Neural progenitor cell (in vitro differentiated cells): ENCODE measurements around the gene ABI3BP.

ENCODE experiments used
- CTCF ChIP-seq: fragments of 200-600 bp; sonication (generic); IDR thresholded peaks from 2 replicates; pipeline ENCODE4 v1.5.1; 2017; ENCODE audit warnings: antibody characterized with exemption, mild to moderate bottlenecking
- EZH2 ChIP-seq: fragments of 200-600 bp; sonication (generic); IDR thresholded peaks from 2 replicates; pipeline ENCODE4 v1.6.1; 2017; ENCODE audit warnings: antibody characterized with exemption, mild to moderate bottlenecking, moderate library complexity
- EZH2phosphoT487 ChIP-seq: fragments of 200-600 bp; sonication (generic); IDR thresholded peaks from 2 replicates; pipeline ENCODE4 v1.6.1; 2017; ENCODE audit warnings: antibody characterized with exemption

GRCh38 chr3:101038880-101039279 is 45.7 kb upstream of the ABI3BP start:
- TF ChIP-seq CTCF = no peak
- no peak for TF ChIP-seq EZH2phosphoT487
- no peak for TF ChIP-seq EZH2
